Ovary (tissue), 3 donors: ENCODE measurements around the gene CKB.

ENCODE experiments used
- CTCF ChIP-seq, 3 donors: fragments of 450-650 bp in 2 of 3; fragments of 200-600 bp in 1 of 3; IDR thresholded peaks; one replicate each; pipeline versions ENCODE4 v1.5.1 to v1.8.0; 2016 to 2022; ENCODE audit warnings: antibody characterized with exemption in 3 of 3, mild to moderate bottlenecking in 1 of 3
- EP300 ChIP-seq: sonication (generic); formaldehyde crosslinking; IDR thresholded peaks from one replicate; pipeline ENCODE4 v1.6.1; 2017; ENCODE audit warnings: antibody characterized with exemption
- POLR2A ChIP-seq: fragments of 450-650 bp; IDR thresholded peaks from one replicate; pipeline ENCODE4 v1.6.1; 2017; ENCODE audit warnings: antibody characterized with exemption, mild to moderate bottlenecking, moderate library complexity
- donor health status: DM: no; HTN: no; CAD: no.

DNA sequence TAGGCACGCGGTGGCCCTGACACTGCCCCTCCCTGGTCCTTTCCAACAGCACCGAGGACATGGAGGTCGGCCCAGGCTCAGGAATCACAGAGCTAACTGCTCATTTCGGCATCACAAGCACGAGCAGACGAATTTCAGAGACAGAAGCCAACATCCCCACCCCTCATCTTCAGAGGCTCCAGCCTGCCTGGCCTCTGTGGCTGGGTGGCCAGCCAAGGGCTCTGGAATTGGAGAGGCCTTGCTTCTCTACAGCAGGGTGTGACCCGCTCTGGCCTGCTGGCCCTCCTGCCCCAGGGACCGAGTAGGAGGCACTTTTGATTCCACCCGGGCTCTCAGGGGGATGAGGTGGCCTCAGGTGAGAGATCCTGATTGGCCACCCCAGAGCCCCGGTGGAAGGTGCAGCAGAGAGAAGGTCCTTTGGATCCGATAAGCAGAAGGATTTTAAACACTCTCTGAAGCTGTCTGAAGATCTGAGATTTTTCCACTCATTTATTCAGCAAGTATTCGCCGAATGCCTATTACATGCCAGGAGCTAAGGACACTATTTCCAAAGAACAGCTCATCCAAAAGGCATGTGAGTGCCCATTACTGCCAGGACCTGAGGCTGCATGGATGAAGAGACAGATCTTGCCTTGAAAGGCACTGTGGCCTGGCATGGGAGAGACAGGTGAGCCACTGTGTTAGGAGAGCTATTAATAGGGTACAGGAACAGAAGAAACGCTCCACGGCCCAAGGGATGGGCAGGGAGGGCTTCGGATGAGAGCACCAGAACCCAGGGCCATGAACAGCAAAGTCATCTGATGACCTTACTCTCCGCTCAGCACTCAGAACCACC is 29.6 kb upstream of the CKB start:
- TF ChIP-seq POLR2A (no peak), CTCF (IDR thresholded peaks at IDR 0.05) (no peak), EP300 (no peak)
